Smooth muscle cell (in vitro differentiated cells): ENCODE results near the gene SLC40A1. TPM values are rescaled to one million over a fixed set of nuclear protein-coding genes. Genes with fewer than 3 reads are reported as not detected.

ENCODE experiments used
- DNase-seq: peaks from one replicate; lab custom pipeline; 2025; ENCODE audit not compliant: unreplicated experiment; lab: John Stamatoyannopoulos, UW
- H2AFZ ChIP-seq: fragments of 200-600 bp; sonication (generic); 2 replicates; pipeline ENCODE4 v1.6.0; 2016; ENCODE audit warnings: antibody characterized with exemption, low read depth, mild to moderate bottlenecking
- H3F3A ChIP-seq: fragments of 200-600 bp; sonication (generic); 2 replicates; pipeline ENCODE4 v1.6.0; 2017; ENCODE audit warnings: antibody characterized with exemption, low read depth
- H3K27ac ChIP-seq: fragments of 200-600 bp; sonication (generic); 2 replicates; pipeline ENCODE4 v1.5.1; 2016; ENCODE audit warnings: low read depth, mild to moderate bottlenecking
- H3K27me3 ChIP-seq: fragments of 200-600 bp; sonication (generic); 2 replicates; pipeline ENCODE4 v1.6.1; 2016; ENCODE audit warnings: low read depth, mild to moderate bottlenecking
- H3K36me3 ChIP-seq: fragments of 200-600 bp; sonication (generic); 2 replicates; pipeline ENCODE4 v1.5.1; 2016; ENCODE audit warnings: low read depth
- H3K4me1 ChIP-seq: fragments of 200-600 bp; sonication (generic); 2 replicates; pipeline ENCODE4 v1.5.1; 2016; ENCODE audit warnings: low read depth
- H3K4me2 ChIP-seq: fragments of 200-600 bp; sonication (generic); 2 replicates; pipeline ENCODE4 v1.6.0; 2016; ENCODE audit warnings: mild to moderate bottlenecking
- H3K4me3 ChIP-seq: fragments of 200-600 bp; sonication (generic); 2 replicates; pipeline ENCODE4 v1.5.1; 2016; ENCODE audit warnings: mild to moderate bottlenecking
- H3K79me2 ChIP-seq: fragments of 200-600 bp; sonication (generic); 2 replicates; pipeline ENCODE4 v1.6.0; 2016; ENCODE audit warnings: low read depth, mild to moderate bottlenecking
- H3K9ac ChIP-seq: fragments of 200-600 bp; sonication (generic); 2 replicates; pipeline ENCODE4 v1.6.0; 2016; ENCODE audit warnings: low read depth
- H3K9me3 ChIP-seq: fragments of 200-600 bp; sonication (generic); replicated peaks from 2 replicates; pipeline ENCODE4 v1.5.1; 2016; ENCODE audit warnings: low read depth
- H4K20me1 ChIP-seq: fragments of 200-600 bp; sonication (generic); 2 replicates; pipeline ENCODE4 v1.6.0; 2016; ENCODE audit warnings: low read depth
- CTCF ChIP-seq: fragments of 200-600 bp; sonication (generic); IDR thresholded peaks from 2 replicates; pipeline ENCODE4 v1.5.1; 2017; ENCODE audit warnings: borderline replicate concordance, mild to moderate bottlenecking, antibody characterized with exemption; ENCODE audit not compliant: insufficient read depth, poor library complexity, severe bottlenecking
- WGBS: methylation state at CpG from one replicate; pipeline ENCODE4 v1.1.7; 2016; ENCODE audit warnings: low lambda C conversion rate; 5-methylcytosine and 5-hydroxymethylcytosine counted together
- polyA plus RNA-seq: library from polyadenylated mRNA; unstranded; fragments of >200 nt; fragmentation: Nextera tagmentation; extraction: Ambion mirVana; gene quantifications from 2 replicates; pipeline ENCODE4 v1.2.1, GENCODE V29; 2016
- total RNA-seq: library from RNA; depleted of rRNA; stranded (reverse); fragments of >200 nt; gene quantifications from 2 replicates; pipeline ENCODE4 v1.2.3, GENCODE V29; 2014

The SLC40A1 gene
- total and polyA plus RNA-seq, 2 experiments from 2014 or later = 8.7 to 10.5 TPM

- Histone ChIP-seq H3K27me3 (no peaks in the 10 kb centered on the region), H3K9me3 (no peaks in the 10 kb centered on the region), H3K4me3 (no peak overlapping the region), H3K4me2 (no peak overlapping the region), H2AFZ (no peak overlapping the region), H3K27ac (no peak overlapping the region), H4K20me1 (no peaks in the 10 kb centered on the region), H3K79me2 (no peaks in the 10 kb centered on the region), H3K36me3 (no peaks in the 10 kb centered on the region), H3K4me1 (no peaks in the 10 kb centered on the region), H3K9ac (no peak overlapping the region), H3F3A (no peaks in the 10 kb centered on the region)
- DNase-seq = no peak
- 53% methylated on average over 1 of the region's 1 CpG for WGBS
- no peak for TF ChIP-seq CTCF
Observed at GRCh38 chr2:189553504-189554088, 27.0 kb downstream of the SLC40A1 start.

GRCh38 chr2:189552991-189553404, 27.6 kb downstream of the SLC40A1 start:
- H3K4me3 ChIP-seq = no peak overlapping the region
- no peaks in the 10 kb centered on the region for H3K79me2 ChIP-seq
- H3K36me3 ChIP-seq = no peaks in the 10 kb centered on the region
- H3K9me3 ChIP-seq = no peaks in the 10 kb centered on the region
- WGBS = 50% methylated on average over 2 of the region's 2 CpGs
- no peak overlapping the region for H2AFZ ChIP-seq
- TF ChIP-seq CTCF = no peak
- no peak overlapping the region for H3K9ac ChIP-seq
- no peak for DNase-seq
- H3K27me3 ChIP-seq = no peaks in the 10 kb centered on the region
- H3K27ac ChIP-seq = no peak overlapping the region
- H3K4me1 ChIP-seq = no peaks in the 10 kb centered on the region
- H4K20me1 ChIP-seq = no peaks in the 10 kb centered on the region
- no peak overlapping the region for H3K4me2 ChIP-seq
- H3F3A ChIP-seq = no peaks in the 10 kb centered on the region

GRCh38 chr2:189552334-189552990, 28.1 kb downstream of the SLC40A1 start:
- 67% methylated on average over 6 of the region's 6 CpGs for WGBS
- Histone ChIP-seq H3F3A (no peaks in the 10 kb centered on the region), H3K4me1 (no peaks in the 10 kb centered on the region), H3K27me3 (no peaks in the 10 kb centered on the region), H2AFZ (peak overlapping the region; percentile 51), H3K27ac (no peak overlapping the region), H3K9ac (no peak overlapping the region), H3K79me2 (no peaks in the 10 kb centered on the region), H3K9me3 (no peaks in the 10 kb centered on the region), H3K4me2 (no peak overlapping the region), H3K4me3 (no peak overlapping the region), H4K20me1 (no peaks in the 10 kb centered on the region), H3K36me3 (no peaks in the 10 kb centered on the region)
- DNase-seq = no peak
- no peak for TF ChIP-seq CTCF

GRCh38 chr2:189551808-189552207, 28.8 kb downstream of the SLC40A1 start:
- peak overlapping the region; percentile 51 for H2AFZ ChIP-seq
- no peak for TF ChIP-seq CTCF

More at GRCh38 chr2:189551808-189552207, 28.8 kb downstream of the SLC40A1 start:
- no peaks in the 10 kb centered on the region for H3K79me2 ChIP-seq
- no peak overlapping the region for H3K27ac ChIP-seq
- no peak for DNase-seq
- no peak overlapping the region for H3K9ac ChIP-seq
- H3K4me1 ChIP-seq = no peaks in the 10 kb centered on the region
- no peaks in the 10 kb centered on the region for H3K9me3 ChIP-seq
- H3K36me3 ChIP-seq = no peaks in the 10 kb centered on the region
- H3K4me2 ChIP-seq = no peak overlapping the region
- no peaks in the 10 kb centered on the region for H3K27me3 ChIP-seq
- H3F3A ChIP-seq = no peaks in the 10 kb centered on the region
- no peak overlapping the region for H3K4me3 ChIP-seq
- H4K20me1 ChIP-seq = no peaks in the 10 kb centered on the region
